Right atrium auricular region (tissue), 2 donors: ENCODE data around the gene CHCHD5. TPM values are rescaled to one million over a fixed set of nuclear protein-coding genes. Genes with fewer than 3 reads are reported as not detected.
"Not testable (repeated sequence)": the region's sequence is repeated elsewhere in the genome, so short reads cannot be mapped to it uniquely, and the experiment has no call there.

Source experiments
- DNase-seq: peaks from one replicate; pipeline ENCODE4 v3.0.0-alpha.2; 2019; ENCODE audit warnings: low spot score
- H3K27ac ChIP-seq, 2 donors: fragments of 200-600 bp; sonication (generic); 1 replicate in 1 of 2; 2 replicates in 1 of 2; pipeline ENCODE4 v1.5.1; 2016 to 2019
- H3K27me3 ChIP-seq, 2 donors: fragments of 200-600 bp; sonication (generic); one replicate each; pipeline versions ENCODE4 v1.5.1 to v1.6.0; 2017 to 2019
- H3K36me3 ChIP-seq: fragments of 200-600 bp; sonication (generic); one replicate; pipeline ENCODE4 v1.5.1; 2016
- H3K4me1 ChIP-seq, 2 donors: fragments of 200-600 bp; sonication (generic); one replicate each; pipeline versions ENCODE4 v1.5.1 to v1.6.0; 2017 to 2019
- H3K4me3 ChIP-seq, 2 donors: fragments of 200-600 bp; sonication (generic); 1 replicate in 1 of 2; 2 replicates in 1 of 2; pipeline ENCODE4 v1.5.1; 2017 to 2019; ENCODE audit warnings: mild to moderate bottlenecking in 1 of 2, moderate library complexity in 1 of 2
- H3K9me3 ChIP-seq, 2 donors: fragments of 200-600 bp; sonication (generic); one replicate each; pipeline ENCODE4 v1.5.1; 2019
- total RNA-seq, 2 donors: library from RNA; depleted of rRNA; stranded (reverse); fragments of >200 nt; gene quantifications; one replicate each; pipeline ENCODE4 v1.1.0, GENCODE V29; 2016
- TF ChIP-seq, protein P1 (sequence below), 2 donors: fragments of 200-600 bp; sonication (generic); IDR thresholded peaks; one replicate each; pipeline ENCODE4 v1.5.1; 2019; ENCODE audit warnings: antibody characterized with exemption in 2 of 2

CHCHD5 gene
- total RNA-seq, 2 donors from 2014 or later, result 27.4 to 29.4 TPM

- TF ChIP-seq, protein P1, sequence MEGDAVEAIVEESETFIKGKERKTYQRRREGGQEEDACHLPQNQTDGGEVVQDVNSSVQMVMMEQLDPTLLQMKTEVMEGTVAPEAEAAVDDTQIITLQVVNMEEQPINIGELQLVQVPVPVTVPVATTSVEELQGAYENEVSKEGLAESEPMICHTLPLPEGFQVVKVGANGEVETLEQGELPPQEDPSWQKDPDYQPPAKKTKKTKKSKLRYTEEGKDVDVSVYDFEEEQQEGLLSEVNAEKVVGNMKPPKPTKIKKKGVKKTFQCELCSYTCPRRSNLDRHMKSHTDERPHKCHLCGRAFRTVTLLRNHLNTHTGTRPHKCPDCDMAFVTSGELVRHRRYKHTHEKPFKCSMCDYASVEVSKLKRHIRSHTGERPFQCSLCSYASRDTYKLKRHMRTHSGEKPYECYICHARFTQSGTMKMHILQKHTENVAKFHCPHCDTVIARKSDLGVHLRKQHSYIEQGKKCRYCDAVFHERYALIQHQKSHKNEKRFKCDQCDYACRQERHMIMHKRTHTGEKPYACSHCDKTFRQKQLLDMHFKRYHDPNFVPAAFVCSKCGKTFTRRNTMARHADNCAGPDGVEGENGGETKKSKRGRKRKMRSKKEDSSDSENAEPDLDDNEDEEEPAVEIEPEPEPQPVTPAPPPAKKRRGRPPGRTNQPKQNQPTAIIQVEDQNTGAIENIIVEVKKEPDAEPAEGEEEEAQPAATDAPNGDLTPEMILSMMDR (IDR thresholded peaks at IDR 0.05), result no peak
- no peaks in the 10 kb centered on the region for H3K9me3 ChIP-seq
- H3K27ac ChIP-seq, result no peak overlapping the region
- no peaks in the 10 kb centered on the region for H3K4me1 ChIP-seq
- no peak for DNase-seq
- H3K4me3 ChIP-seq, result no peak overlapping the region
- H3K36me3 ChIP-seq, result no peaks in the 10 kb centered on the region
- no peaks in the 10 kb centered on the region for H3K27me3 ChIP-seq
Measured at GRCh38 chr2:112605926-112606325, 21.5 kb downstream of the CHCHD5 start.

DNA sequence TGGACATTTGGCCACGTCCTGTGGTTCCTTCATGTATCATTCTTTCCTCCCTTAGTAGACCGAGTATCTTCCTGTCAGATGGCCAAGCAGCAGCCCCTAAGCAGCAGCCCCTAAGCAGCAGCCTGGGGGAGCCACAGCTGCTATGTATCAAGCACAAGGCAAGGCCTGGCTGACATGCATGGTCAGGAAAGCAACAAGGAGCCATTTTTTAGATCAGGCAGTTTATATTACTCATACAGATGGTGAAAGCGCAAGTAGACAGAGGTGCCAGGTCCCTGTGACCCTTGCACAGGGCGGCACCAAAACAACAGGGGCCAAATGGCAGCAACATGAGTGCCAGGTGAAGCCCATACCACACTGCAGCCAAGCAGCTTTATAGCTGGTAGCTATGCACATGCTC lies 22.1 kb downstream of the CHCHD5 start:
- Histone ChIP-seq H3K4me1 (no peaks in the 10 kb centered on the region), H3K27me3 (no peaks in the 10 kb centered on the region), H3K36me3 (no peaks in the 10 kb centered on the region), H3K4me3 (no peak overlapping the region), H3K27ac (no peak overlapping the region), H3K9me3 (no peaks in the 10 kb centered on the region)
- TF ChIP-seq, protein P1 (IDR thresholded peaks at IDR 0.05), result no peak
- DNase-seq, result no peak

DNA sequence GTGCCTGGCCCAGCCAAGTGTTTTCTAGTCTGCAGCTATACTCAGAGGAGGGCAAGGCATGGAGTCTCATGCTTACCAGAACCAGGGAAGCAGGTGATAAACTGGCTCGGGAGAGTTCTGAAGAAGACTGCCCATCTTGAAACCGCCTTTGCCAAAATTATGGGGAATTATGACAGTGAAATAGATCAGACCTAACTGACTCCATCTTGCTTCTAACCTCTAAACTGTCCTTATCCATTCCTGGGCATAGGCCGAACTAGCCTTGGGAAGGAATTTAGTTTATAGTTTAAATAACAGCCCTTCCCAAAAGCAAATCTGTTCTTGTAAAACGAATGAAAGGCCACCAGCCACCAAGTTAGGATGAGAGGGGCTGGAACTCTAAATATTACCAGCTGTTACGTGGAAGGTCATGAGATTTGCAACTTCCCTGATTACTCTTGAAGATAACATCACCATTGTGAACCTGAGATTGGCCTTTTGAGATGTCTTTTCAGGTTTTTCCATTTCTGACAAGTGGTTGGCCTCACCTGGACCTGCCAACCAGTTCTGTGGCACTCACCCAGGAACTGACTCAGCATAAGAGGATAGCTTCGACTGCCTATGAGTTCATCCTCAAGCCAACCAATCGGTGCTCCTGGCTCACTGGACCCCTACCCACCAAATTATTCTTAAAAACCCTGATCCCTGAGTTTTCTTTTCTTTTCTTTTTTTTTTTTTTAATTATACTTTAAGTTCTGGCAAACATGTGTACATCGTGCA lies 23.4 kb downstream of the CHCHD5 start:
- Histone ChIP-seq H3K4me3 (no peak overlapping the region), H3K4me1 (no peaks in the 10 kb centered on the region), H3K36me3 (no peaks in the 10 kb centered on the region), H3K9me3 (no peaks in the 10 kb centered on the region), H3K27ac (no peak overlapping the region), H3K27me3 (no peaks in the 10 kb centered on the region)
- DNase-seq, result no peak
- TF ChIP-seq, protein P1 (IDR thresholded peaks at IDR 0.05), result no peak

DNA sequence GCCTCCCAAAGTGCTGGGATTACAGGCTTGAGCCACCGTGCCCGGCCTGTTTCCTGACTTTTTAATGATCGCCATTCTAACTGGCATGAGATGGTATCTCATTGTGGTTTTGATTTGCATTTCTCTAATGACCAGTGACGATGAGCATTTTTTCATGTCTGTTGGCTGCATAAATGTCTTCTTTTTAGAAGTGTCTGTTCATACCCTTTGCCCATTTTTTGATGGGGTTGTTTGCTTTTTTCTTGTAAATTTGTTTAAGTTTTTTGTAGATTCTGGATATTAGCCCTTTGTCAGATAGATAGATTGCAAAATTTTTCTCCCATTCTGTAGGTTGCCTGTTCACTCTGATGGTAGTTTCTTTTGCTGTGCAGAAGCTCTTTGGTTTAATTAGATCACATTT lies 24.9 kb downstream of the CHCHD5 start:
- H3K4me3 ChIP-seq, H3K4me1 ChIP-seq, DNase-seq, H3K36me3 ChIP-seq, H3K27me3 ChIP-seq, H3K9me3 ChIP-seq, H3K27ac ChIP-seq: not testable (repeated sequence)

GRCh38 chr2:112612283-112612682 lies 27.9 kb downstream of the CHCHD5 start:
- H3K4me1 ChIP-seq, H3K27ac ChIP-seq, H3K36me3 ChIP-seq, H3K4me3 ChIP-seq, DNase-seq, H3K27me3 ChIP-seq, H3K9me3 ChIP-seq: not testable (repeated sequence)

DNA sequence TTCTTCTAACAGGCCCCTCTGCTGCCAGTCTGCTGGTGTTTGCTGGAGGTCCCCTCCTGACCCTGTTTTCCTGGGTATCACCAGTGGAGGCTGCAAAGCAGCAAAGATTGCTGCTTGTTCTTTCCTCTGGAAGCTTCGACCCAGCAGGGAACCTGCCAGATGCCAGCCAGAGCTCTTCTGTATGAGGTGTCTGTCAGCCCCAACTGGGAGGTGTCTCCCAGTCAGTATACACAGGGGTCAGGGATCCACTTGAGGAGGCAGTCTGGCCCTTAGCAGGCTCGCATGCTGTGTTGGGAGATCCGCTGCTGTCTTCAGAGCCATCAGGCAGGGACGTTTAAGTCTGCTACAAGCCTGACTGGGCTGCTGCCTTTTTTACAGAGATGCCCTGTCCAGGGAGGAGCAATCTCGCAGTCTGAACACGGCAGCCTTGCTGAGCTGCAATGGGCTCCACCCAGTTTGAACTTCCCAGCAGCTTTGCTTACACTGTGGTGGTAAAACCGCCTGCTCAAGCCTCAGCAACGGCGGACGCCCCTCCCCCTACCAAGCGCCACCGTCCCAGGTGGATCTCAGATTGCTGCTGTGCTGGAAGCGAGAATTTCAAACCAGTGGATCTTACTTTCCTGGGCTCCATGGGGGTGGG lies 29.9 kb downstream of the CHCHD5 start:
- DNase-seq, result no peak
- no peaks in the 10 kb centered on the region for H3K4me1 ChIP-seq
- H3K27me3 ChIP-seq, result no peaks in the 10 kb centered on the region
- no peak overlapping the region for H3K27ac ChIP-seq
- H3K36me3 ChIP-seq, result no peaks in the 10 kb centered on the region
- no peaks in the 10 kb centered on the region for H3K9me3 ChIP-seq
- TF ChIP-seq, protein P1 (IDR thresholded peaks at IDR 0.05), result no peak
- H3K4me3 ChIP-seq, result no peak overlapping the region

GRCh38 chr2:112615051-112615450 lies 30.6 kb downstream of the CHCHD5 start:
- H3K27ac ChIP-seq, result no peak overlapping the region
- H3K9me3 ChIP-seq, result no peaks in the 10 kb centered on the region
- H3K4me1 ChIP-seq, result no peaks in the 10 kb centered on the region
- no peaks in the 10 kb centered on the region for H3K36me3 ChIP-seq
- no peak for DNase-seq
- no peaks in the 10 kb centered on the region for H3K27me3 ChIP-seq
- no peak overlapping the region for H3K4me3 ChIP-seq
- TF ChIP-seq, protein P1 (IDR thresholded peaks at IDR 0.05), result no peak

GRCh38 chr2:112615798-112616197 lies 31.4 kb downstream of the CHCHD5 start:
- H3K27ac ChIP-seq, H3K4me3 ChIP-seq, H3K9me3 ChIP-seq, H3K4me1 ChIP-seq, H3K36me3 ChIP-seq, DNase-seq, H3K27me3 ChIP-seq: not testable (repeated sequence)
